K562 (cell line): ENCODE data around the gene TRMT112. TPM values are rescaled to one million over a fixed set of nuclear protein-coding genes. Genes with fewer than 3 reads are reported as not detected.

Source experiments
- HDAC6 ChIP-seq: IDR thresholded peaks from 2 replicates; pipeline ENCODE4 v1.6.1; 2012; ENCODE audit warnings: low read depth, mild to moderate bottlenecking, control low read depth, inconsistent platforms, low read length, moderate library complexity
- MAFK ChIP-seq: IDR thresholded peaks from 2 replicates; pipeline ENCODE4 v1.6.1; 2011; ENCODE audit warnings: low read length, improper control_type of control experiment
- NFYB ChIP-seq: IDR thresholded peaks from 2 replicates; pipeline ENCODE4 v1.6.1; 2011; ENCODE audit warnings: mild to moderate bottlenecking, moderate library complexity; ENCODE audit not compliant: insufficient read length; ENCODE audit errors: extremely low read depth
- PTTG1 ChIP-seq: fragments of 450-650 bp; IDR thresholded peaks from 2 replicates; pipeline ENCODE4 v1.6.1; 2016; ENCODE audit warnings: low read depth, mild to moderate bottlenecking, missing genetic modification characterization, missing compliant biosample characterization
- RNF2 ChIP-seq: sonication (generic); IDR thresholded peaks from 2 replicates; pipeline ENCODE4 v1.6.1; 2016
- RUNX1 ChIP-seq: sonication (generic); IDR thresholded peaks from 2 replicates; pipeline ENCODE4 v1.6.1; 2016; ENCODE audit warnings: antibody characterized with exemption, low read depth
- STAT5A ChIP-seq: IDR thresholded peaks from 2 replicates; pipeline ENCODE4 v1.6.1; 2012; ENCODE audit warnings: low read length, inconsistent platforms, borderline replicate concordance
- WHSC1 ChIP-seq: IDR thresholded peaks from one replicate; pipeline ENCODE4 v1.6.1; 2012; ENCODE audit warnings: low read length, control low read depth, inconsistent platforms
- ZBTB40 ChIP-seq, 2 experiments: fragments of 450-650 bp in 1 of 2; sonication (generic) in 1 of 2; formaldehyde crosslinking in 1 of 2; IDR thresholded peaks; 2 replicates each; pipeline versions ENCODE4 v1.7.1 to v1.9.0; 2016 to 2022; ENCODE audit warnings: inconsistent platforms in 1 of 2, mild to moderate bottlenecking in 1 of 2, missing genetic modification reagents in 1 of 2
- polyA plus RNA-seq, 8 experiments: library from polyadenylated mRNA; depleted of rRNA in 4 of 8; stranded (reverse) in 5 of 8; unstranded in 3 of 8; fragments of >200 nt; fragmentation: Nextera tagmentation in 2 of 8; fragmentation: Illumina TruSeq in 1 of 8; extraction: Ambion mirVana in 2 of 8; extraction: Trizol in 1 of 8; gene quantifications; 2 replicates each; pipeline versions ENCODE4 v1.2.1 to v1.2.3, GENCODE V29; 2011 to 2014; ENCODE audit warnings: inconsistent platforms in 1 of 8, missing spikeins in 1 of 8
- total RNA-seq, 7 experiments: library from RNA; depleted of rRNA in 6 of 7; stranded (reverse); fragments of >200 nt in 6 of 7; fragmentation: Illumina TruSeq in 2 of 7; extraction: Trizol in 2 of 7; gene quantifications; 2 replicates each; pipeline versions ENCODE4 v1.2.1 to v1.2.3, GENCODE V29; 2011 to 2021; ENCODE audit warnings: low replicate concordance in 1 of 7
- TF ChIP-seq, protein P1 (sequence below): fragments of 450-650 bp; formaldehyde crosslinking; IDR thresholded peaks from 2 replicates; pipeline ENCODE4 v1.4.0; 2022; ENCODE audit warnings: missing genetic modification characterization
- TF ChIP-seq, protein P2 (sequence below): sonication (generic); formaldehyde crosslinking; IDR thresholded peaks from 2 replicates; pipeline ENCODE4 v1.8.1; 2023; ENCODE audit warnings: mild to moderate bottlenecking, missing genetic modification reagents
- TF ChIP-seq, protein P3 (sequence below): sonication (generic); formaldehyde crosslinking; IDR thresholded peaks from 2 replicates; pipeline ENCODE4 v1.8.1; 2023; ENCODE audit warnings: mild to moderate bottlenecking, missing genetic modification reagents, moderate library complexity

Gene TRMT112
- total and polyA plus RNA-seq, 9 of the 15 experiments (the other 6 are each of a cell fraction or from before 2014, with no cell fraction given): 162 to 444 (median 300) TPM

- TF ChIP-seq ZBTB40 (IDR thresholded peaks at IDR 0.05) (no peak), ZBTB40 (CRISPR knock-in tag; IDR thresholded peaks at IDR 0.05) (no peak), MAFK (no peak), HDAC6 (no peak), PTTG1 (tag) (no peak), RNF2 (no peak), STAT5A (no peak), NFYB (no peak), RUNX1 (no peak), WHSC1 (no peak)
- TF ChIP-seq, protein P1, sequence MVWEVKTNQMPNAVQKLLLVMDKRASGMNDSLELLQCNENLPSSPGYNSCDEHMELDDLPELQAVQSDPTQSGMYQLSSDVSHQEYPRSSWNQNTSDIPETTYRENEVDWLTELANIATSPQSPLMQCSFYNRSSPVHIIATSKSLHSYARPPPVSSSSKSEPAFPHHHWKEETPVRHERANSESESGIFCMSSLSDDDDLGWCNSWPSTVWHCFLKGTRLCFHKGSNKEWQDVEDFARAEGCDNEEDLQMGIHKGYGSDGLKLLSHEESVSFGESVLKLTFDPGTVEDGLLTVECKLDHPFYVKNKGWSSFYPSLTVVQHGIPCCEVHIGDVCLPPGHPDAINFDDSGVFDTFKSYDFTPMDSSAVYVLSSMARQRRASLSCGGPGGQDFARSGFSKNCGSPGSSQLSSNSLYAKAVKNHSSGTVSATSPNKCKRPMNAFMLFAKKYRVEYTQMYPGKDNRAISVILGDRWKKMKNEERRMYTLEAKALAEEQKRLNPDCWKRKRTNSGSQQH (CRISPR knock-in tag): no peak
- TF ChIP-seq, protein P2, sequence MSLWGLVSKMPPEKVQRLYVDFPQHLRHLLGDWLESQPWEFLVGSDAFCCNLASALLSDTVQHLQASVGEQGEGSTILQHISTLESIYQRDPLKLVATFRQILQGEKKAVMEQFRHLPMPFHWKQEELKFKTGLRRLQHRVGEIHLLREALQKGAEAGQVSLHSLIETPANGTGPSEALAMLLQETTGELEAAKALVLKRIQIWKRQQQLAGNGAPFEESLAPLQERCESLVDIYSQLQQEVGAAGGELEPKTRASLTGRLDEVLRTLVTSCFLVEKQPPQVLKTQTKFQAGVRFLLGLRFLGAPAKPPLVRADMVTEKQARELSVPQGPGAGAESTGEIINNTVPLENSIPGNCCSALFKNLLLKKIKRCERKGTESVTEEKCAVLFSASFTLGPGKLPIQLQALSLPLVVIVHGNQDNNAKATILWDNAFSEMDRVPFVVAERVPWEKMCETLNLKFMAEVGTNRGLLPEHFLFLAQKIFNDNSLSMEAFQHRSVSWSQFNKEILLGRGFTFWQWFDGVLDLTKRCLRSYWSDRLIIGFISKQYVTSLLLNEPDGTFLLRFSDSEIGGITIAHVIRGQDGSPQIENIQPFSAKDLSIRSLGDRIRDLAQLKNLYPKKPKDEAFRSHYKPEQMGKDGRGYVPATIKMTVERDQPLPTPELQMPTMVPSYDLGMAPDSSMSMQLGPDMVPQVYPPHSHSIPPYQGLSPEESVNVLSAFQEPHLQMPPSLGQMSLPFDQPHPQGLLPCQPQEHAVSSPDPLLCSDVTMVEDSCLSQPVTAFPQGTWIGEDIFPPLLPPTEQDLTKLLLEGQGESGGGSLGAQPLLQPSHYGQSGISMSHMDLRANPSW: no peak
- TF ChIP-seq, protein P3, sequence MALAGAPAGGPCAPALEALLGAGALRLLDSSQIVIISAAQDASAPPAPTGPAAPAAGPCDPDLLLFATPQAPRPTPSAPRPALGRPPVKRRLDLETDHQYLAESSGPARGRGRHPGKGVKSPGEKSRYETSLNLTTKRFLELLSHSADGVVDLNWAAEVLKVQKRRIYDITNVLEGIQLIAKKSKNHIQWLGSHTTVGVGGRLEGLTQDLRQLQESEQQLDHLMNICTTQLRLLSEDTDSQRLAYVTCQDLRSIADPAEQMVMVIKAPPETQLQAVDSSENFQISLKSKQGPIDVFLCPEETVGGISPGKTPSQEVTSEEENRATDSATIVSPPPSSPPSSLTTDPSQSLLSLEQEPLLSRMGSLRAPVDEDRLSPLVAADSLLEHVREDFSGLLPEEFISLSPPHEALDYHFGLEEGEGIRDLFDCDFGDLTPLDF (CRISPR knock-in tag): no peak
These were observed 40.7 kb upstream of the TRMT112 start (continued) for GRCh38 chr11:64357904-64358535.
